AG04449 (cell line): ENCODE measurements around the gene MRPS27.

Experiments
- CTCF ChIA-PET: fragments of 350-600 bp; formaldehyde crosslinking; extraction: SDS; loops from one replicate; lab custom pipeline; 2021; ENCODE audit warnings: antibody characterized with exemption; lab: Yijun Ruan, JAX
- POLR2A ChIA-PET: fragments of 400-600, 350-600 bp; formaldehyde crosslinking; extraction: SDS; loops from one replicate; lab custom pipeline; 2020; ENCODE audit warnings: antibody characterized with exemption, inconsistent platforms; lab: Yijun Ruan, JAX
- DNase-seq: peaks from one replicate; pipeline ENCODE4 v3.0.0-alpha.2; 2010; ENCODE audit warnings: low read depth, low spot score
- H3K4me3 ChIP-seq: 2 replicates; pipeline ENCODE4 v1.5.1; 2011; ENCODE audit warnings: low read depth, mild to moderate bottlenecking, control low read depth, low read length
- TF ChIP-seq, protein P1 (sequence below): IDR thresholded peaks from one replicate; pipeline ENCODE4 v1.5.1; 2011; ENCODE audit warnings: mild to moderate bottlenecking, moderate library complexity, low read length, control low read depth, inconsistent platforms; ENCODE audit not compliant: insufficient read depth; ENCODE audit errors: missing control alignments

Gene MRPS27

GRCh38 chr5:72251386-72251785 is 68.7 kb downstream of the MRPS27 start:
- CTCF ChIA-PET, result interaction anchor here (0.7 to 1.0 kb wide), 3 partner anchors 14 to 57 kb away, joined by 3 to 4 read pairs (median 3); no protein-coding TSS in a partner anchor
- TF ChIP-seq, protein P1, sequence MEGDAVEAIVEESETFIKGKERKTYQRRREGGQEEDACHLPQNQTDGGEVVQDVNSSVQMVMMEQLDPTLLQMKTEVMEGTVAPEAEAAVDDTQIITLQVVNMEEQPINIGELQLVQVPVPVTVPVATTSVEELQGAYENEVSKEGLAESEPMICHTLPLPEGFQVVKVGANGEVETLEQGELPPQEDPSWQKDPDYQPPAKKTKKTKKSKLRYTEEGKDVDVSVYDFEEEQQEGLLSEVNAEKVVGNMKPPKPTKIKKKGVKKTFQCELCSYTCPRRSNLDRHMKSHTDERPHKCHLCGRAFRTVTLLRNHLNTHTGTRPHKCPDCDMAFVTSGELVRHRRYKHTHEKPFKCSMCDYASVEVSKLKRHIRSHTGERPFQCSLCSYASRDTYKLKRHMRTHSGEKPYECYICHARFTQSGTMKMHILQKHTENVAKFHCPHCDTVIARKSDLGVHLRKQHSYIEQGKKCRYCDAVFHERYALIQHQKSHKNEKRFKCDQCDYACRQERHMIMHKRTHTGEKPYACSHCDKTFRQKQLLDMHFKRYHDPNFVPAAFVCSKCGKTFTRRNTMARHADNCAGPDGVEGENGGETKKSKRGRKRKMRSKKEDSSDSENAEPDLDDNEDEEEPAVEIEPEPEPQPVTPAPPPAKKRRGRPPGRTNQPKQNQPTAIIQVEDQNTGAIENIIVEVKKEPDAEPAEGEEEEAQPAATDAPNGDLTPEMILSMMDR, result no peak
- POLR2A ChIA-PET, result no interaction called here
- no peak for DNase-seq
- no peak overlapping the region for H3K4me3 ChIP-seq

- H3K4me3 ChIP-seq, result 0 out of 2 replicates have a peak overlapping the region, but pooled peaks have one; percentile 6
- no peak for DNase-seq
- CTCF ChIA-PET, result interaction anchor here (0.9 to 5.4 kb wide), 3 partner anchors 12 to 24 kb away, joined by 3 to 29 read pairs (median 4); no protein-coding TSS in a partner anchor
- TF ChIP-seq, protein P1, result no peak
- POLR2A ChIA-PET, result interaction anchor here (0.8 kb wide), 1 partner anchor 15 kb away, joined by 5 read pairs; no protein-coding TSS in a partner anchor
These were observed 71.5 kb downstream of the MRPS27 start for GRCh38 chr5:72248410-72248981.

DNA sequence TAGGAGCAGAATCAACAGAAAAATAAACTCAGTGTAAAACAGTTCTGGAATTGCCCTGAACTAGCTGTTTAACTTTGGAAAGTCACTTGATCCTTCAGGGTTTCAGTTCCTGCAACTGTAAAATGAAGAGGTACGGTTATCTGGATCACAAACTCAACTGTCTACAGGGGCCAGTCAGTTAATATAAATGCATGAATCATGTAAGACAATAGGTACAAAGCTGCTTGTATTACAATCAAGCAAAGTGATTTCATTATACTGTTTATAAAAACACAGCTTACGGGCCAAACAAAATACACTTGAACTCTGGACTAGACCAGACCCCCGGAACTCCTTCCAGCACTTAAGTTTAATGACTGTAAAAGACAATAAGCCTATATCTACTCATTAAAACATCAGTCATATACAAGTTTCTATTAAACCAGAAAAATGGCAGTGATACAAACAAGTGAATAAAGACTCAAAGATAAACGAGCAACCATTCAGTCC is 73.0 kb downstream of the MRPS27 start:
- CTCF ChIA-PET, result interaction anchor here (0.7 to 5.4 kb wide), 3 partner anchors 21 to 25 kb away, joined by 3 to 29 read pairs (median 3); no protein-coding TSS in a partner anchor
- TF ChIP-seq, protein P1, result no peak
- DNase-seq, result no peak
- H3K4me3 ChIP-seq, result no peak overlapping the region
- POLR2A ChIA-PET, result no interaction called here

GRCh38 chr5:72245951-72246532 is 74.0 kb downstream of the MRPS27 start:
- no peak for DNase-seq
- ChIA-PET CTCF (interaction anchor here (1.0 to 5.4 kb wide), 10 partner anchors 8 to 135 kb away, joined by 3 to 29 read pairs (median 3); no protein-coding TSS in a partner anchor), POLR2A (no interaction called here)
- no peak overlapping the region for H3K4me3 ChIP-seq
- TF ChIP-seq, protein P1, result no peak

DNA sequence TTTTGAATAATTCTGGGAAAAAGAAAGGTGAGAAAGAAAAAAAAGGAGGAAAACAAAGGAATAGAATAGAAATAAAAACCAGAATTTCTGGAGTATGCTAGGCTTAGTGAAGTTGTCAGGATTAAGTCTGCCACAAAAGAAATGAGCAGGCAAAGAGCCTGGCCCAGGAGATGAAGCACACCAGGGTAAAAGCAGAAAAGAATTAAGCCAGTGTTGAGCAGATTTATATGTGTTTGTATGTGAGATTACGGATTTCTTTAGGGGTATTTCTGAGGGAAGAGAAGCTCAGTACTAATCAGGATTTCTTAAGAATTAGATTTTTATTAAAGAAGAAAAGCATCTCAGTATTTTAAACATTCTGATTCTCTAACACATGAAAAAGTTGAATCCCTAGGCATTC is 74.5 kb downstream of the MRPS27 start:
- H3K4me3 ChIP-seq, result no peak overlapping the region
- POLR2A ChIA-PET, result no interaction called here
- CTCF ChIA-PET, result interaction anchor here (0.6 to 5.4 kb wide), 11 partner anchors 9 to 134 kb away, joined by 3 to 29 read pairs (median 3); no protein-coding TSS in a partner anchor
- DNase-seq, result no peak
- TF ChIP-seq, protein P1, result no peak

- POLR2A ChIA-PET, result no interaction called here
These were observed 75.1 kb downstream of the MRPS27 start for GRCh38 chr5:72244862-72245371.

More at GRCh38 chr5:72244862-72245371, 75.1 kb downstream of the MRPS27 start:
- H3K4me3 ChIP-seq, result no peak overlapping the region
- CTCF ChIA-PET, result interaction anchor here (0.6 to 5.4 kb wide), 10 partner anchors 8 to 134 kb away, joined by 3 to 29 read pairs (median 3); no protein-coding TSS in a partner anchor
- TF ChIP-seq, protein P1, result peak; percentile 61
- no peak for DNase-seq
